HG02610 (cell line): ENCODE results near the gene RPL22.
"Not testable (repeated sequence)": the region's sequence is repeated elsewhere in the genome, so short reads cannot be mapped to it uniquely, and the experiment has no call there.

Source experiments
- ATAC-seq: cut with Tn5 transposase; IDR thresholded peaks from one replicate; pipeline ENCODE4 v1.9.1; 2021; ENCODE audit warnings: mild to moderate bottlenecking, moderate library complexity; ENCODE audit not compliant: unreplicated experiment

Gene RPL22

DNA sequence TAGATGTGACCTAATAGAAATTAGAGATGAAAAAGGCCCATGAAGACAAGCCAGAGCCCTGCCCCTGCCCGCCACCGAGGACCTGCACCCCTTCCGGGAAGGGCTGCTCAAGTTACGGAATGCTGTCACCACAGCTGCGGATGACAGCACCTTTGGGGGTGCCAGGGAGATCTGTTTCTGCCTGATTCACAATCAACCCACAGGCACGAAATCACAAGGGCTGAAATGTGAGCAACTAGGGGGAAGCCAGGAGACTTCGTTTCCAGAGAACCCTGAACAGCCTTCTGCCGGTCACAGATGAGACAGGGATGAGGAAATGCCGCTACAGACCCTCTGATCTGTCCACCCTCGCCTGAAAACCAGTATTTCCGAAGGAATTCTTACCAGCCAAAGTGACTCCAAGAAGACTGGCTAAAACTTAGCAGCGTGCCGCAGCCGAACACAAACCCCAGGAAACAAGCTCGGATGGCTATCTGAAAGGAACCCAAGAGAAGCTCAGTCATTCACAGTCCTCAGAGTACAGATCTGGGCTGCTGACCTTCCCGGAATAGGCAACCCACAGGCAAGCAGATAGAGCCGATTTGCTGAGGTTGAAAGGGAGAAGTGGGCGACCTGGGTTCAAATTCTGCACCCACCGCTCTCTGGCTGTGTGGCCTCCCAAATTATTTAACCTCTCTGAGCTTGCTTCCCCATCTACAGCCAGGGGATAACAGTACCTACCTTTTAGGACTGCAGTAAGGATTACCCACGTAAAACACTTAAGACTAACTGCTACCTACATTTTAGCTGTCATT lies 35.3 kb upstream of the RPL22 start:
- ATAC-seq = no peak

GRCh38 chr1:6233376-6233775 lies 34.0 kb upstream of the RPL22 start:
- ATAC-seq = no peak

- ATAC-seq = no peak
These were observed 26.3 kb upstream of the RPL22 start for GRCh38 chr1:6225651-6226050.

DNA sequence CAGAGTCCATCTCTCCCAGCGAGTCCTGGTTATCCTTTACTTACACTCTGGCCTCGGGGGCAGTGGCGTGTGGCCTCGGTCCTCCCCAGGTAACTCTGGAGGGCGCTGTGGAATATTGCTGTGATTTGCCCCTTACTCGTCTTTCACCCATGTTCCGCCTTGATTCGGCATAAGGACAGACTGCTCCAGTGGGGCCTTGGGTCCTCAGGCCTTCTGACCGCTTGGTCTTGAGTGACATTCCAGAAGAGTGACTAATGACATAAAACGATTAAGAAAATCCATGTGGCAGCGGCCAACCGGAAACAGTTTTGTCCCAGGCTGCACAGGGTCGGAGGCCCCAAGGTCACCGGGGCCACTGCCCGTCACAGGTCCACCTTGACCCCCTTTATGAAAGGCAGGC lies 25.3 kb upstream of the RPL22 start:
- no peak for ATAC-seq

DNA sequence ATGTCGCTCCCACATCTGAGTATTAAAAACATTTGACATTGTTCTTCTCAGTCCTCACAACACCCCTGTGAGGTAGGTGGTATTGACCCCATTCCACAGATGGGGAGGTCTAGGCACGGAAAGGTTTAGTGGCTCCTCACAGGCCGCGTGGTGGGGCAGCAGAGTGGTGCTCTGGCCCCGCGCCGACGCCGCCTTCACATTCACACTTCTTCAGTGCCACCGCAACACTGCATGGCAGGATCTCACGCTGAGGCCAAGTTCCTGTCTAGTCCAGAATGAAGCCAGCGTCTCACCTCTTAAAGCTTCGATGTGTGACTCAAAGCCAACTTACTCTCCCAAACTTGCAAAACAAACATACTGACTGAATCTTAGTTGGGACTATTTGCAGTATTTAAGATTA lies 24.2 kb upstream of the RPL22 start:
- ATAC-seq = no peak

- no peak for ATAC-seq
These were observed 23.2 kb upstream of the RPL22 start for GRCh38 chr1:6222636-6223035.

DNA sequence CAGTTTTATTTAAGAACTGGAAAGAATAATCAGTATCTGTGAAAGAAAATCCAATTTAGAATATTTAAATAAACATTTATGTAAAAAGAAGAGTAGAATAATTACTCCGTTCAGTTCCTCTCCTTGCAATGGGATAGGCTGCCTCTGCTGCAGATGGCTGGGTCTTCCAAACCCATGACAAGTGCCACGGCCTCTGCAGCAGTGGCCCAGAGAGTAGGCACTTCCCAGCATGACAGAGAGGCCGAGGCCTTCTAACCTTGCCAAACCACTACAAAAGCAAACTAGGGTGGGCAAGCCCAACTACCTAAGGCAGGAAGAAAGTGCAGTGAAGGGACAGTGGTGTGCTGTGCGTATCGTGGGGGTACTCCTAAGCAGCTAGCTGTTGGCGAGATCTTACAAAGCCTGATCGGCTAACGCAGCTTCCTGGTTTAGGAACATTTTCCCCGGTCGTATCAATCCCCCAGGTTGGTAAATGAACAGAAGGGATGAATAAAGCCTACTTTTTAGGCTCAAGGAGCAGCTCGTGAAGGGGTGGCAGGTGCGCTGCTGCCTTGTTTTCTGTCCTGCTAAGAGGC lies 21.9 kb upstream of the RPL22 start:
- ATAC-seq = no peak

DNA sequence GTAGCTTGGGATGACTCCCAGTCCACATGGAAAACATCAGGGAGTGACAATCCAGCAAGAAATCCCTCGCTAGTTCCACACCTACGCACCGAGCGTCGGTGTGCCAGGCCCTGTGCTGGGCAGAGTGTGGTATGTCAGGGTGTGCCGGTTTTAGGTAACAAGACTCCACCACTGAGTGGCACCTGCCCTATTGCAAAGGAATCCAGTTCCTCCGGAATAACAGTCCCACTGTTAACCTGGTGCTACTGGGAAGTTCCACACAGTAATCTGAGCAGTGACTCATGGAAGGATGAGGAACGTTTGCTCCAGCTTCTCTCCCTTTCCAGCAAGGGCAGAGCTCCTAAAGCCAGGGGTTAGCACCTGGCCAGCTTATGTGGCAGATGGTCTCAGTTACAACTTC lies 20.8 kb upstream of the RPL22 start:
- ATAC-seq = no peak

DNA sequence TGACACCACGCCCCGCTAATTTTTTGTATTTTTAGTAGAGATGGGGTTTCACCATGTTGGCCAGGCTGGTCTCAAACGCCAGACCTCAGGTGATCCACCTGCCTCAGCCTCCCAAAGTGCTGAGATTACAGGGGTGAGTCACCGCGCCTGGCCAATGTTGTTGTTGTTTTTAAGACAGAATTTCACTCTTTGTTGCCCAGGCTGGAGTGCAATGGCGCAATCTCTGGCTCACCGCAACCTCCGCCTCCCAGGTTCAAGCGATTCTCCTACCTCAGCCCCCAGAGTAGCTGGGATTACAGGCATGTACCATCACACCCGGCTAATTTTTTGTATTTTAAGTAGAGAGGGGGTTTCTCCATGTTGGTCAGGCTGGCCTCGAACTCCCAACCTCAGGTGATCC lies 20.2 kb upstream of the RPL22 start:
- ATAC-seq = not testable (repeated sequence)

- no peak for ATAC-seq
These were observed 19.2 kb upstream of the RPL22 start for GRCh38 chr1:6218375-6219164.

DNA sequence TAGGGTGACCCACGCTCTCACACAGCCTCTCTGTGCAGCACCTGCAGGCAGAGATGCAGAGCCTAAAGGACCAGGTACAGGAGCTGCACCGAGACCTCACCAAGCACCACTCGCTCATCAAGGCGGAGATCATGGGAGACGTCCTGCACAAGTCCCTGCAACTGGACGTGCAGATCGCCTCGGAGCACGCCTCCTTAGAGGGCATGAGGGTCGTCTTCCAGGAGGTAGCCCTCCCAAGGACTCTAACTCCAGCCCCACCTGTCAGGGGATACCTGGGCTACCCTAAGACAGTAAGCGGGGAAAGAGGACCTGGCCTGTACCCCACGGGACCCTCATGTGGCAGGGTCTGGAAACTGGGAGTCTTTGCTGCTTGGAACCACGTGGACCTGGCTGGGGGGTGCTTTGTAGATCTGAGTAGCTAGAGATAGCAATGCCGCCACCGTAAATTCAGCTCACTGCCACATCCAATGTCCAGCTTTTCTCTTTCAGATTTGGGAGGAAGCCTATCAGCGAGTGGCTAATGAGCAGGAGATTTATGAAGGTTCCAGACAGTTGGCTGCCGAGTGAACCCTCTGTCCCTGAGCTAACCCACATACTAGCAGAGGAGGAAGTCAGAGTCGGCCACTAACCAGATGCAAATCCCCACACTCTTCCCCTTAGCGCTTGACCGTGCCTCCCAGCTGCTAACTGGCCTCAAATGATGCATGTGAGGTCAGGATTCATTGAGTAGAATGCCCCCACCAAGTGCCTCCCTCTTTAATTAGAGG lies 13.0 kb upstream of the RPL22 start:
- no peak for ATAC-seq

- no peak for ATAC-seq
These were observed 12.3 kb upstream of the RPL22 start for GRCh38 chr1:6211731-6212130.

GRCh38 chr1:6210591-6211355 lies 11.4 kb upstream of the RPL22 start:
- no peak for ATAC-seq

- no peak for ATAC-seq
These were observed 10.5 kb upstream of the RPL22 start for GRCh38 chr1:6209661-6210580.

DNA sequence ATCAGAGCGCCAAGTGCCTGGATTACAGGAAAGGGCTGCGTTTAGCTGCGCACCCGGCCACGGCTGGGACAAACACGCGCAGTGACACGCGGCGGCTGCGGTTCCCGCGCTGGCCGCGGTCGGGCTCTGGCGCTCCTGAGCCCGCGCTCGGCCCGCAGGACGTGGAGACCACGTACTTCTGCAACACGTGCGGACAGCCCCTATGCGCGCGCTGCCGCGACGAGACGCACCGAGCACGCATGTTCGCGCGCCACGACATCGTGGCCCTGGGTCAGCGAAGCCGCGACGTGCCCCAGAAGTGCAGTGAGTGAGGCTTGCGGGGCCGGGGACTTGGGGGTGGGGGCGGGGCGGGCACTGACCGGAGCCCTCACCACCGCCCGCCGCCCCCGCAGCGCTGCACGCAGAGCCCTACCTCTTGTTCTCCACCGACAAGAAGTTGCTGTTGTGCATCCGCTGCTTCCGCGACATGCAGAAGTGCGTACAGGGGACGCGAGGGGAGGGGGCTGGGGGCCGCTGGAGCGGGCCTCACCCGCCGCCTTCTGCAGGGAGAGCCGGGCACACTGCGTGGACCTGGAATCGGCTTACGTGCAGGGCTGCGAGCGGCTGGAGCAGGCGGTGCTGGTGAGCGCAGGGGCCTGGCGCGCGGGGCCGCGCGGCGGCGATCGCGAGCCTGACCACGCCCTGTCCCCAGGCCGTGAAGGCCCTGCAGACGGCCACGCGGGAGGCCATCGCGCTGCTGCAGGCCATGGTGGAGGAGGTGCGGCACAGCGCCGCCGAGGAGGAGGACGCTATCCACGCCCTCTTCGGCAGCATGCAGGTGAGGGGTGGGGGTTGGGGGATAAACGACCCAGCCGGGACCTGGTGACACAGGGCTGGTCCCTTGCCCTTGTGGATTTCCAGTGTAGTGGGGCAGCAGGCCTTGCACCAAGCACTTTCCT lies 9.6 kb upstream of the RPL22 start:
- ATAC-seq = no peak

GRCh38 chr1:6207921-6208320 lies 8.5 kb upstream of the RPL22 start:
- ATAC-seq = no peak

DNA sequence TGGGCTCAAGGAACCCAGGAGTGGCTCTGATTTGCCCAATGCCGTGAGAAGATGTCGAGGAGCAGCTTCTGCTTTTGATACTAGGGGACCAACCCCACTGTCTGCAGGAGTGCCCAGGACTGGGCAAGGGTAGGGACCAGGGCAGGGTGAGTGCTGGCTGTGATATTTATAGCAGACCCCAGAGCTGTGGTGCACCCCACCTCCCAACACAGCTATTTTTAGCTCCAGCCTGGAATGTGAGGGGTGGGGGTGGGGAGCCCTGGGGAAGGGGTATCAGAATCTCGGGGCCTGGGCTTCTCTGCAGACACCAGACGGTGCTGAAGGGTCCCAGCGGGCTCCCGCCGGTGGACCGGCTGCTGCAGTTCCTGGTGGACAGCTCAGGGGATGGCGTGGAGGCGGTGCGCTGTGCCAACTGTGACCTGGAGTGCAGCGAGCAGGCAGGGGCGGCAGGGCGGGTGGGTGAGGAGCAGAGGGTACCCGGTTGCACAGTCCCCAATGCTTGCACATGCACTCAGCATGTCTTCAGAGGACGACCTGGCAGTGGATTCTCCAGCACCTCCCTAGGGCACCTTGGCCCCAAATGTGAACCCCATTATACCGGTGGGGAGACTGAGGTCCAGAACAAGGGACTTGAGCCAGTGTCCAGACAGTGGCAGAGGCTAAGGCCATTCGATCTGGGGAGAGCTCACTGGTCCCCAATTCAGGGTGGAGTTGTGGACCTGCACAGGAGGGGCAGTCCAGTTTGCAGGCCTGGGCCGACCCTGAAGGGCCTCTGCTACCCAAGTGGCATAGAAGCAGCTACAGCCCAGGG lies 7.9 kb upstream of the RPL22 start:
- no peak for ATAC-seq

DNA sequence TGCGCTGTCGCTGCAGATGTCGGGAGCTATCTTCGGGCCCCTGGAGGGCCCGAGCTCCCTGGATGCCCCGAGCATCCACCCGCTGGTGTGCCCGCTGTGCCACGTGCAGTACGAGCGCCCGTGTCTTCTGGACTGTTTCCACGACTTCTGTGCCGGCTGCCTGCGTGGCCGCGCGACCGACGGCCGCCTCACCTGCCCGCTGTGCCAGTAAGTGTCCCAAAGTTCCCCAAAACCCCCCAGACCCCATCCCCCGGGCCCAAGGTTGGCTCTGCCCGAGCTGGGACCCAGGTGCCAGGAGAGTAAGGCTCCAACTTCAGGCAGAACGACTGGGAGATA lies 7.1 kb upstream of the RPL22 start:
- ATAC-seq = no peak
